HepG2 (cell line): Measurements from ENCODE around the gene NAA35.

Source experiments
- CTCF ChIP-seq: sonication (generic); formaldehyde crosslinking; IDR thresholded peaks from 2 replicates; pipeline ENCODE4 v1.5.0; 2020; ENCODE audit warnings: mild to moderate bottlenecking, missing genetic modification reagents, moderate library complexity
- FOSL1 ChIP-seq: sonication (generic); formaldehyde crosslinking; IDR thresholded peaks from 2 replicates; pipeline ENCODE4 v1.9.0; 2021; ENCODE audit warnings: missing genetic modification reagents, borderline replicate concordance
- GATAD2A ChIP-seq: IDR thresholded peaks from 2 replicates; pipeline ENCODE4 v1.6.1; 2016
- HMGXB4 ChIP-seq, 2 experiments: sonication (generic) in 1 of 2; formaldehyde crosslinking in 1 of 2; IDR thresholded peaks; 2 replicates each; pipeline versions ENCODE4 v1.4.0 to v1.6.1; 2018 to 2020; ENCODE audit warnings: missing genetic modification reagents in 2 of 2, borderline replicate concordance in 1 of 2, low read depth in 1 of 2, mild to moderate bottlenecking in 1 of 2, missing biosample characterization in 1 of 2
- KAT8 ChIP-seq: IDR thresholded peaks from 2 replicates; pipeline ENCODE4 v1.6.1; 2016; ENCODE audit warnings: missing genetic modification reagents, missing compliant biosample characterization
- RAD21 ChIP-seq: fragments of 450-650 bp; formaldehyde crosslinking; IDR thresholded peaks from 2 replicates; pipeline ENCODE4 v1.5.0; 2020; ENCODE audit warnings: mild to moderate bottlenecking
- SMC3 ChIP-seq: IDR thresholded peaks from 2 replicates; pipeline ENCODE4 v1.6.1; 2011; ENCODE audit warnings: low read length, improper control_type of control experiment
- SRSF1 ChIP-seq: fragments of 200-400 bp; formaldehyde crosslinking; optimal IDR thresholded peaks from 2 replicates; pipeline ENCODE3; 2017; ENCODE audit warnings: mild to moderate bottlenecking, low read depth, low read length, moderate library complexity
- ZNF687 ChIP-seq: sonication (generic); formaldehyde crosslinking; IDR thresholded peaks from 2 replicates; pipeline ENCODE4 v1.5.1; 2020; ENCODE audit warnings: mild to moderate bottlenecking, missing genetic modification reagents, moderate library complexity

- TF ChIP-seq CTCF (CRISPR knock-in tag) (no peak), ZNF687 (CRISPR knock-in tag) (no peak), SMC3 (no peak), HMGXB4 (CRISPR knock-in tag; IDR thresholded peaks at IDR 0.05; ENCODE audit: borderline replicate concordance in 1 of 2, low read depth in 1 of 2) (no peak), SRSF1 (no peak), FOSL1 (CRISPR knock-in tag) (no peak), GATAD2A (CRISPR knock-in tag) (no peak), RAD21 (CRISPR knock-in tag) (no peak), KAT8 (CRISPR knock-in tag) (no peak)
Measured at GRCh38 chr9:85981369-85981768, 40.4 kb downstream of the NAA35 start.
